Endometrial microvascular endothelial cells (primary cell): ENCODE measurements around the gene ZNF765. TPM values are rescaled to one million over a fixed set of nuclear protein-coding genes. Genes with fewer than 3 reads are reported as not detected.
"Not testable (repeated sequence)": the region's sequence is repeated elsewhere in the genome, so short reads cannot be mapped to it uniquely, and the experiment has no call there.

Source experiments
- in situ Hi-C: cut with HindIII; loops from 2 replicates; pipeline ENCODE4 v1.10.0; 2017; ENCODE audit warnings: low sequenced_read_pairs, low pct_unique_long_range_greater_than_20kb; ENCODE audit errors: inconsistent ontology term
- total RNA-seq: library from RNA; depleted of rRNA; stranded (reverse); fragments of >200 nt; gene quantifications from one replicate; pipeline ENCODE4 v1.2.3, GENCODE V29; 2015; ENCODE audit errors: inconsistent ontology term

The ZNF765 gene
- total RNA-seq, 1 donor from 2014 or later: 7.2 TPM

DNA sequence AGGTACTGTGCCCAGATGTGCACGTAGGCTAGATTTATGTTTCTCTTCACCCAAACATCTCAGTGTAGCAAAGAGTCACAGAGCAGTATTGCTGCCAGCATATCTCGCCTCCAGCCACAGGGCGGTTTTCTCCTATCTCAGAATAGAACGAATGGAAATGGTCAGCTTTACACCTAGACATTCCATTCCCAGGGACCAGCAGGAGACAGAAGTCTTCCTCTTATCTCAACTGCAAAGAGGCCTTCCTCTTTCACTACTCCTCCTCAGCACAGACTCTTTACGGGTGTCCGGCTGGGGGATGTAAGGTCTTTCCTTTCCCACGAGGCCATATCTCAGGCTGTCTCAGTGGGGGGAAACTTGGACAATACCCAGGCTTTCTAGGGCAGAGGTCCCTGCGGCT is 73.7 kb downstream of the ZNF765 start:
- in situ Hi-C loops: not testable (repeated sequence)

DNA sequence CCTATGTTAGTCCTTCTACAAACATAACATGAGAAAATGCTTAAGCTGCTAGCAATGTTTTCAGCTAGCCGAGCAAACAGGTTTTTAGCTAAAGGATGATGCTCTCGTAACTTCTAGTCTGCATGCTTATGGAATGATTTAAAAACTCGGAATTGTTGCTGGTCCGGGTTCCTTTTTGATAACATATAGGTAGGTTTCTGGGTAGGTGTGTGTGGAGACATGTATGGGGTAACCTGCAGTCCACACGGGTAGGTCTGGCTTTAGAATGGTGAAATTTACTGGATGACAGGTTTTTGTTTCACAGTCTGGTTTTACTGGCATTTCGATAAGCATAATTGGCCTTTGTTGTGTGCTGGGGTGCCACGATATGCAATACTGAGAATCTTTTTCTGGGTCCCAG is 77.0 kb downstream of the ZNF765 start:
- in situ Hi-C loops: no loop called here

DNA sequence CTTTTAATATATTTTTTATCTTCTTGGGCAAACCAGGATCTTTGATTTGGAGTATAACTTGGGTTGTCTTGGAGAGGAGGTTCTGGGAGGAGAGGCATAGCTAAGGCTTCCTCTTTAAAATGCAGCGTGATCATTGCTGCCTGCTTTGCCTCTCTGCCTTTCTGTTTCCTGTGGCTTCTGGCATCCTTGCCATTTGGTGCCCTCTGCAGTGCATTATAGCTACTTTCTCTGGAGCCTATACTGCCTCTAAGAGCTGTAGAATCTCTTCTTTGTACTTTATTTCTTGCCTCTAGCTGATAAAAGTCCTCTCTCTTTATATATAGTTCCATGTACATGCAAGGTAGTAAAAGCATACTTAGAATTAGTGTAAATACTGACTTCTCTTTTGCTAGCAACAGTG is 79.9 kb downstream of the ZNF765 start:
- in situ Hi-C loops: not testable (repeated sequence)

DNA sequence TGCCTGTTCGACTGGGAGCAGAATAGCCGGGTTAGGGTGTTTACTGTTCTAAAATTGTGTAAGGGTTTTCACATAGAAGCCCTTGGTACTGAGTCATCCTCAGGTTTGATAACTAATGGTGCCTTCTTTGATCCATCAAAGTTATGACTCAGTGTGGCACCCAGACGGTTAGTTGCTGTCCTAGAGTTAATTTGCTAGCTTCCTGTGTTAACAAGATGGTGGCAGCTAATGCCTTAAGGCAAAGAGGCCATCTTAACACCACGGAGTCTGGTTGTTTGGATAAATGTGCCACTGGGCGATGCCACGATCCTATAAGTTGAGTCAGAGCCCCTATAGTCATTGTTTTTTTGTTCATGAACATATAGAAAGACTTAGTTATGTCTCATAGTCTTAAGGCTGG is 80.5 kb downstream of the ZNF765 start:
- in situ Hi-C loops: not testable (repeated sequence)

Other genes with a start within 250 kb of the ZNF765 start
- gene ZNF347, start 236.1 kb upstream of the ZNF765 start, total RNA-seq: 7.5 TPM
- 6.4 TPM for gene ZNF665, start 201.8 kb upstream of the ZNF765 start, total RNA-seq
- gene ZNF677, start 140.3 kb upstream of the ZNF765 start, total RNA-seq: 7.6 TPM
- gene VN1R2, start 136.9 kb upstream of the ZNF765 start, total RNA-seq: not detected
- not detected for gene VN1R4, start 127.4 kb upstream of the ZNF765 start, total RNA-seq
- 3.4 TPM for gene ZNF845, start 61.4 kb upstream of the ZNF765 start, total RNA-seq
- 0.84 TPM for gene ZNF525, start 29.4 kb upstream of the ZNF765 start, total RNA-seq
- gene ZNF761, start 36.8 kb downstream of the ZNF765 start, total RNA-seq: 10.4 TPM
- 1.5 TPM for gene ZNF813, start 72.6 kb downstream of the ZNF765 start, total RNA-seq
- gene ZNF331, start 143.0 kb downstream of the ZNF765 start, total RNA-seq: 4.7 TPM
- gene DPRX, start 236.8 kb downstream of the ZNF765 start, total RNA-seq: not detected